GM23248 (cell line): ENCODE results near the gene PIANP.

Experiments
- EZH2 ChIP-seq: fragments of 200-600 bp; sonication (generic); IDR thresholded peaks from 2 replicates; pipeline ENCODE4 v1.6.1; 2018; ENCODE audit warnings: antibody characterized with exemption, mild to moderate bottlenecking; ENCODE audit not compliant: insufficient read depth, poor library complexity, severe bottlenecking
- EZH2phosphoT487 ChIP-seq: fragments of 200-600 bp; sonication (generic); IDR thresholded peaks from 2 replicates; pipeline ENCODE4 v1.6.1; 2018; ENCODE audit warnings: antibody characterized with exemption, moderate library complexity, mild to moderate bottlenecking, low read depth; ENCODE audit not compliant: insufficient read depth

DNA sequence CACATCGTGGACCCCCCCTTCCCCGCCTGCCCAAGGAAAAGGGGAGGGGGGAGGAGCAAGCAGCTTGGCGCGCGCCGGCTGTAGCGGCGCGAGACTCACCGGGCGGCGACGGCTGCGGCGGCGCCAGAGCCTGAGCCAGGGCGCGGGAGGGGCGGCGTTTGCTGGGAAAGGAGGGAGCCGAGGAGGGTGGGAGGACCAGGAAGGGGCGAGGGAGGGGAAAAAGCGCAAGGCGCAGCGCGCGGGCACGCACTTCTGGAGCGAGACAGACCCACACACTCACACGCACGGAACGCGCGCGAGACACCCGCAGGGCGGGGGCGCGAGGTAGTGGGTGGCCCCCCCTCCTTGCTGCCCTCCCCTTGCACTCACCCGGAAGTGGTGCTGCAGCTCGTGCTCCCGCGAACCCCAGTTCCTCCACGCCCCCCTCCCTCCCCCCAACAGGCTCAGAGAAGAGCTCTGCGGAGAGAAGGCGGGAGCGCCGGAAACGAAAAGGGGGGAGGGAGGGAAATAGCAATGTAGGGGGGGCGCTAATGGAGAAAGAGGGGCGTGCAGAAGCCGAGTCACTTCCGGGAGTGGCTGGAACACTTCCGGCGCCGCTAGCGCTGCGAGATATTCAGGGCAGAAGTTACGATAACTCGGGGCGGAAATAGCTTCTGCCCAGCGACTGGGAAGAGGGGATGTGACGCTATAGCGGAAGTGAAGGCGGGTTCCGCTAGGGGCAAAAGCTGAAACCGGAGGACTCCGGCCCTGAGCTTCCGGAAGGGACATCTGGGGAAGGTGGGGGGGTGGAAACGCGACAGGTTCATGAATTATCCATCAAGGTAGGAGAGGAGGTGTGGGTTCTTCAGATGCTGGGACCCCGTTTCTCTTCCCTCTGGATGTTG lies 11.4 kb downstream of the PIANP start, which contains the start of gene ZNF384:
- TF ChIP-seq EZH2 (no peak), EZH2phosphoT487 (no peak)
